Stimulated activated CD4-positive, alpha-beta T cell treated with anti-CD3 and anti-CD28 coated beads, Interleukin-15, amount 100 ng/mL, for 24 hours (primary cell): ENCODE measurements around the gene KRT79.
"Not testable (repeated sequence)": the region's sequence is repeated elsewhere in the genome, so short reads cannot be mapped to it uniquely, and the experiment has no call there.

Experiments
- DNase-seq: peaks from one replicate; pipeline ENCODE4 v3.0.0-alpha.2; 2020

KRT79 gene

GRCh38 chr12:52802442-52802841 lies 31.7 kb downstream of the KRT79 start:
- DNase-seq: no peak

GRCh38 chr12:52801773-52802172 lies 32.3 kb downstream of the KRT79 start:
- no peak for DNase-seq

DNA sequence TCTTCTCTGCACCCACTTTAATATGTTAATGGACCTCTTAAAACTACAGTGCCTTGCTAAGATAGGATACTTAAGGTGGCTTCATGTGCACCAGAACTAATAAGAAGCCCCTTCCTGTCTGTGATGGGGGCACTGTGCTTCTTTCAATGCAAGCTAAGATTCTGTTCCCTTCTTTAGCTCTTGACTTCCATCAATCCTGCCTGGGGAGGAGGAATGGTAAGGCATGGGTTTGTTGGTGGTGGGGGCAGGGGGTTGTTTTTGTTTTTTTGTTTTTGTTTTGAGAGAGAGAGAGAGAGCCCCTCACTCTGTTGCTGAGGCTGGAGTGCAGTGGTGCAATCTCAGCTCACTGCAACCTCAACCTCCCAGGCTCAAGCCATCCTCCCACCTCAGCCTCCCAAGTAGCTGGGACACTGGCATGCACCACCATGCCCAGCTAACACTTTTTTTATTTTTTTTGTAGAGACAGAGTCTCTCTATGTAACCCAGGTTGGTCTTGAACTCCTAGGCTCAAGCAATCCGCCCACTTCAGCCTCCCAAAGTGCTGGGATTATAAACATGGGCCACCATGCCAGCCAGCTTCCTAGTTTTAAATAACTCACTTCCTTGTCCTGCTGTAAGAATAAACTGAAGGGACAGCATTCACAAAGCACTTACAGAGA lies 33.7 kb downstream of the KRT79 start:
- DNase-seq: no peak

DNA sequence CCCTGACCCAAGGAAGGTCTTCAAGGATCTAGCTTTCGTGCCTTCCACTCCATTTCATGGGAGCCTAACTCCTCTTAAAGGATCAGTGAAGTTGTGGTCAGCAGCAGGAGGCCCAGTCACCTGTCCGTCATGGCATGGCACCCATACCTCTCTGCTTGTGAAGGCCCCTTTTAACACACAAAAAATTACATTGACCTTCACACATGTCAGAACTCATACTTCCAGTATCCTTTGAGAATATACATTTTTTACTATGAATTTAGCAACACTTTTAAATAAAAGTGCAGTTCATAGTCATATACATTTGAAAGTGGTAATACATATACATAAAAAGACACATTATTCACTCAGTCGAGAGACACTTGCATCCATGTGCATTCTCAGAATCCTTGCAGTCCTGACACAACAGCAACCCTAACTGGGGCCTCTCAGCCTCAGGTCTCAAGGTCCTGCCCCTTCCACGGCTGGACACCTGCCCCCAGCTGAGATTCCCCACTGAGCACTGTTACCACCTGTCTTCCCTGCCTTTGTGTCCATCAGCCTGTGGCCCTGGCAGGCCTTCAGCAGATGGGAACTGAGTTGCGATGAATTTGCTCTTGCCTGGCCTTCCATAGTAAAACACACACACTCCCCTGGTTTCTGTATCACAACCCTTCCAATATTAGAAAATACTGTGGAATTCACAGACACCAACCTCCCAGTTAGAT lies 34.5 kb downstream of the KRT79 start:
- no peak for DNase-seq

GRCh38 chr12:52798671-52799504 lies 35.2 kb downstream of the KRT79 start:
- DNase-seq: no peak

DNA sequence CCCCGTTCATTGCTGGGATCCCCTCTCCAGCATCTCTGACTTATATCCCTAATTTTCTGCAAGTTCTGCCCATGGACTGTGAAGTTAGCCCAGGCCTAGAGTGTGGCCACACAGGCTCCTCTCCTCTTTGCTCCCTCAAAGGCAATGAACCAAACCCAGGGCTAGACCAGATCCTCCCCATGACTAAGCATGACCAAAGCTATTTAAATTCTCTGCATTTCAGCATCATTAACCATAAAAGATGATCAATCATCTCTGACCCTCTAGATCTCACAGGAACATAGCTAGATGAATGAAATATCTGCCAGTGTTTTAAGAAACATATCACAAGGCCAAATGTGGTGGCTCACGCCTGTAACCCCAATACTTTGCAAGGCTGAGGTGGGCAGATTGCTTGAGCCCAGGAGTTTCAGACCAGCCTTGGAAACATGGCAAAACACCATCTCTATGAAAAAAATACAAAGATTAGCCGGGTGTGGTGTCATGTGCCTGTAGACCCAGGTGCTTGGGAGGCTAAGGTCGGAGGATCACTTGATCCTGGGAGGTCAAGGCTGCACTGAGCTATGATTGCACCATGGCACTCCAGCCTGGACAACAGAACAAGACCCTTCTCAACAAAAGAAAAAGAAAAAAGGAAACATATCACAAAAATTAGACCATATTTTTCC lies 36.0 kb downstream of the KRT79 start:
- DNase-seq: no peak

DNA sequence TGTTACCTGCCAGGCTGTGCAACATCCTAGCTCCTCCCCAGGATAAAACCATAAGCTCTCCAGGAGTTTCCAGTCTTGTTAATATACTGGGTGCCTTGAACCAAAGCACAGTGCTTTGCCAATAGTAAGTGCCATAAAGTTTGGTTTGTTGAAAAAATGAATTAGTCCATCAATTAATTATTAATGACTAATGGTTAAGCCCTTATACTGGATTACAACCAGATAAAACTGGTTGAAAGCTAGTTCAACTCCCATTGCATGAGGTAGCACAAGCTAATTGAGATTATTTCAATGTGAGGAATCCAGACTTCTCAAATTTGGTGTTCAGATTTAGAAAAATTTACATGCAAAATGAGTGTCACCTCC lies 36.6 kb downstream of the KRT79 start:
- no peak for DNase-seq

- no peak for DNase-seq
Observed at GRCh38 chr12:52796839-52797528, 37.1 kb downstream of the KRT79 start.

- no peak for DNase-seq
Observed at GRCh38 chr12:52796429-52796794, 37.7 kb downstream of the KRT79 start.

- DNase-seq: no peak
Observed at GRCh38 chr12:52795694-52796428, 38.2 kb downstream of the KRT79 start, which contains the start of gene KRT3. TSS of gene KRT3 (minus strand) at chr12:52796117. CDS start at chr12:52796042, 75 bp downstream.

DNA sequence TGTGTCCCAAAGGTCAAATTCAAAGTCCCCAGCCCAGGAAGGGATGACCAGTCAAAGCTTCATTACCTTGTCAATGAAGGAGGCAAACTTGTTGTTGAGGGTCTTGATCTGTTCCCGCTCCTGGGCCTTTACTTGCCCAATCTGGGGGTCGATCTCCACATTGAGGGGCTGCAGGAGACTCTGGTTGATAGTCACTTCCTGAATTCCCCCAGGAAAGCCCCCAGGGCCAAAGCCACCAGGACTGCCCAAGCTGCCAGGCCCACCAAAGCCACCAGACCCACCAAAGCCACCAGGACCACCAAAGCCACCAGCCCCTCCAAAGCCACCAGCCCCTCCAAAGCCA lies 38.8 kb downstream of the KRT79 start:
- not testable (repeated sequence) for DNase-seq

GRCh38 chr12:52794479-52795331 lies 39.4 kb downstream of the KRT79 start:
- DNase-seq: no peak

GRCh38 chr12:52792185-52793029 lies 41.7 kb downstream of the KRT79 start:
- DNase-seq: no peak

DNA sequence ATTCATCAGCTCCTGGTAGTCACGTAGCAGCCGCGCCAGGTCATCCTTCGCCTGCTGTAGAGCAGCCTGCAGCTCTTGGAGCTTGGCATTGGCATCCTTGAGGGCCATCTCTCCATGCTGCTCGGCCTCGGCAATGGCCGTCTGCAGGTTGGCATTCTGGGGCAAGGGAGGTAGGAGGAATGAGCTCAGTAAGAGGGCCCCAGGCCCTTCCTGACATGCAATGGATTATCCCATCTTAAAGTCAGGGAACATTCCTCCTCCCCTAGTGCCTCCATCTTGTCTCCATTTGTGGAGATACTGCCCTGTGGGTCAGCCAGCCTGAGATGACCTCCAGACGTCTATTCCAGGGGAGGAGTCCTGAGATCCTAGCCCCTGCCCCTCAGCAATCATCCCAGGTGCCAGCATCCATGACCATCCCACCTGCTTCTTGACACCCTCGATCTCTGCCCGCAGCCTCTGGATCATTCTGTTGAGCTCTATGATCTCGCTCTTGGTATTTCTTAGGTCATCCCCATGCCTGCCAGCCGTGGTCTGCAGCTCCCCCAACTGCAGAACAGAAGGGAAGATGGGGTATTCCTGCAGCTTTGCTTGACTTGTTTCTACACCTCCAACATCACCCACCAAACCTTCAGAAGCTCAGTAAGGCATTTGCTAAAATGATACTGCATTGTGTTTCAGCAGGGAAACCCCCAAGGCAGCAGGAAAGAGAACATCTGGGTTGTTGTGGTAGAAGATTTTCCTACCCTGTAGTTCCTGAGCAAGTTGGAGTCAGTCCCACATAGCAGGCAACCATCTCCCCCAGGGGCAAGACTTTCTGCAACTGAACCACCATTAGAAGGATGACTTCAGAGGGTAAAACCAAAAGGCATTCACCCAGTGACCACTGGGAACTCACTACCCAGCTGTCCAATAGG lies 42.6 kb downstream of the KRT79 start:
- DNase-seq: no peak

- no peak for DNase-seq
Observed at GRCh38 chr12:52790427-52791270, 43.5 kb downstream of the KRT79 start.

DNA sequence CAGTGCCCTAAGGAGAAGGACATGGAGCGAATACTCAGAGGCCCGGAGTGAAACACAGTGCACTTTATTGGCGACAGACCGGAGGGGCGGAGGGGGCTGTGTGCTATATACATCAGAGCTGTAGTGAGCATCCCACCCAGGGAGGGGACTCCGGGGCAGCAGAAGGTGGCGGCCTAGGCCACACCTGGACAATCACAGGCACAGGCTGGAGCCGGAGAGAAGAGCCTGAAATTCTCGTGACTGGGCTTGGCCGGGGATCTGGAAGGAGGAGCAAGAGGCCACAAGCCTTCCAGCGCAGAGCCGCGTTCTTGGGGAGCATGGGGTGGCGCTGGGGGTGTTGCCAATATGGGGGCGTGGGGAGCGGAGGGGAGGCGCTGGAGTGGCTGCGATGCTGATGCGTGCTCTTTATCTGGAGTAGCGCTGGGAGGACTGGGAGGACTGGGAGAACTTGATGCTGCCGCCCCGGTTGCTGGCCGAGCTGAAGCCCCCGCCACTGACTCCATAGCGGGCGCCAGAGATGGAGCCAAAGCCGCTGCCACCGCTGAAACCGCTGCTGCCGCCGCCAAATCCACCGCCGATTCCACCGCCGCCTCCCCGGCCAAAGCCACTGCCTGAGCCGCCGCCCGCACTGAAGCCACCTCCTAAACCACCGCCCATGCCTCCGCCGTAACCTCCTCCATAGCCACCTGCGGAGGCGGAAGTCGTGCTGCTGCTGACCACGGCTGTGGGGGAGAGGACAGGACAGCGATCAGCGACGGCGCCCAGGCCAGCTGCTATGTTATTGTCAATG lies 44.3 kb downstream of the KRT79 start:
- peak; percentile 18 for DNase-seq
